ENCODE measurements around the gene GCC2. TPM values are rescaled to one million over a fixed set of nuclear protein-coding genes. Genes with fewer than 3 reads are reported as not detected.

Gene GCC2
- total RNA-seq (74.5 TPM), polyA plus RNA-seq (ENCODE audit: insufficient read depth, low read depth, low replicate concordance) (9.5 TPM)
- long read RNA-seq, donor 1, partial matches to known transcripts: 7 of 7 reads
- long read RNA-seq, donor 1, other reads (novel, unspliced or antisense): 0 of 7 reads
- long read RNA-seq, donor 2, partial matches to known transcripts: 0 of 1 reads
- long read RNA-seq, donor 2, other reads (novel, unspliced or antisense): 0 of 1 reads
- long read RNA-seq, donor 3, transcript GCC2-213 (2 exons, 774 nt): major isoform, 5 of 6 reads
- long read RNA-seq, donor 3, partial matches to known transcripts: 0 of 6 reads
- long read RNA-seq, donor 3, other reads (novel, unspliced or antisense): 0 of 6 reads
- long read RNA-seq, donor 4, partial matches to known transcripts: 0 of 2 reads
- long read RNA-seq, donor 4, other reads (novel, unspliced or antisense): 0 of 2 reads
- long read RNA-seq, donor 5: 0 reads
- long read RNA-seq, donor 6, full-length matches to known transcripts: 2 of 2 reads
- long read RNA-seq, donor 6, partial matches to known transcripts: 0 of 2 reads
- long read RNA-seq, donor 6, other reads (novel, unspliced or antisense): 0 of 2 reads
- long read RNA-seq, donor 7, partial matches to known transcripts: 32 of 43 reads
- long read RNA-seq, donor 7, other reads (novel, unspliced or antisense): 9 of 43 reads
- long read RNA-seq, donor 8, partial matches to known transcripts: 0 of 1 reads
- long read RNA-seq, donor 8, other reads (novel, unspliced or antisense): 0 of 1 reads
- long read RNA-seq, donor 9, partial matches to known transcripts: 0 of 1 reads
- long read RNA-seq, donor 9, other reads (novel, unspliced or antisense): 0 of 1 reads
- long read RNA-seq, donor 10, partial matches to known transcripts: 6 of 11 reads
- long read RNA-seq, donor 10, other reads (novel, unspliced or antisense): 0 of 11 reads

GRCh38 chr2:108448678-108449409 lies at the start of gene GCC2:
Gene GCC2, plus strand, starts transcription at chr2:108449206. Its CDS starts 69 bp downstream, at chr2:108449275.
- DNase-seq (peak; percentile 96 to 98 (median 97)), FAIRE-seq (no peak)
- TF ChIP-seq CTCF (IDR thresholded peaks at IDR 0.05; ENCODE audit: borderline replicate concordance, extremely low read depth, insufficient read depth): no peak
- peak within 1 kb of the TSS; percentile 90 to 99 (median 95) for H3K4me3 ChIP-seq (ENCODE audit: low read length in 3 of 3)
- H3K9me3 ChIP-seq (ENCODE audit: control insufficient read depth in 2 of 3, insufficient read depth in 1 of 3, low read length in 3 of 3): no peaks in the 10 kb centered on the region
- H3K36me3 ChIP-seq (ENCODE audit: control insufficient read depth in 2 of 3, insufficient read depth in 3 of 3, low read length in 3 of 3): peaks cover 0 to 17% (median 3%) of the 10 kb centered on the region in 3 donors
- H3K27me3 ChIP-seq (ENCODE audit: control insufficient read depth, insufficient read depth, low read length): no peaks in the 10 kb centered on the region
- intact Hi-C loops (cut with DNase I): no loop called here
- peak within 1 kb of the TSS; percentile 89 to 95 for H3K27ac ChIP-seq (ENCODE audit: low read depth in 2 of 2, low read length in 2 of 2)
- peak within 1 kb of the TSS; percentile 87 to 98 (median 96) for H3K9ac ChIP-seq (ENCODE audit: low read length in 3 of 3)
- H3K4me1 ChIP-seq (ENCODE audit: control insufficient read depth in 2 of 3, insufficient read depth in 2 of 3, low read depth in 1 of 3, low read length in 3 of 3): peaks cover 2 to 10% (median 4%) of the 10 kb centered on the region in 3 donors

DNA sequence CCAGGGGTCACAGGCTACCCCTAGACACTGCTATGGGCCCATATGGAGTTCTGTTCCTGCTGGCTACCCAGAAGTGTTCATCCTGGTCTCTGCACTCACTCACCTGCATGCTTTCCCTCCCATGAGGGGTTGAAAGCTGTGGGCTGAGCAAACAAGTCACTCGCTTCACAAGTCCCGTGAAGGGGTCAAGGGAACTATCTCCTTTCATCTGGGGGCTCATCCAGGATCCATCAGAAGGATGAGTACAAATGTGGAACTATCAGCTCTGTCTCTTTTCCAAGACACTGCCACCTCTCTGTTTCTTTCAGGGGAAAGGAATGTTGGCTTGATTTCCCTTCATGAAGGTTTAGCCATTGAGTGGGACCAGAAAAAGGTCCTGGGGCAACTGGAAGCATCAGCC lies 49.5 kb upstream of the GCC2 start:
- Histone ChIP-seq H3K27ac (ENCODE audit: low read depth in 2 of 2, low read length in 2 of 2) (no peak overlapping the region), H3K9me3 (ENCODE audit: control insufficient read depth in 2 of 3, insufficient read depth in 1 of 3, low read length in 3 of 3) (peaks cover 0 to 16% (median 7%) of the 10 kb centered on the region in 3 donors), H3K27me3 (ENCODE audit: control insufficient read depth, insufficient read depth, low read length) (no peaks in the 10 kb centered on the region), H3K9ac (ENCODE audit: low read length in 3 of 3) (no peak overlapping the region), H3K4me3 (ENCODE audit: low read length in 3 of 3) (no peak overlapping the region), H3K36me3 (ENCODE audit: control insufficient read depth in 2 of 3, insufficient read depth in 3 of 3, low read length in 3 of 3) (no peaks in the 10 kb centered on the region), H3K4me1 (ENCODE audit: control insufficient read depth in 2 of 3, insufficient read depth in 2 of 3, low read depth in 1 of 3, low read length in 3 of 3) (no peaks in the 10 kb centered on the region)
- TF ChIP-seq CTCF (IDR thresholded peaks at IDR 0.05; ENCODE audit: borderline replicate concordance, extremely low read depth, insufficient read depth): no peak
- FAIRE-seq (no peak), DNase-seq (no peak)
- intact Hi-C loops (cut with DNase I): no loop called here

DNA sequence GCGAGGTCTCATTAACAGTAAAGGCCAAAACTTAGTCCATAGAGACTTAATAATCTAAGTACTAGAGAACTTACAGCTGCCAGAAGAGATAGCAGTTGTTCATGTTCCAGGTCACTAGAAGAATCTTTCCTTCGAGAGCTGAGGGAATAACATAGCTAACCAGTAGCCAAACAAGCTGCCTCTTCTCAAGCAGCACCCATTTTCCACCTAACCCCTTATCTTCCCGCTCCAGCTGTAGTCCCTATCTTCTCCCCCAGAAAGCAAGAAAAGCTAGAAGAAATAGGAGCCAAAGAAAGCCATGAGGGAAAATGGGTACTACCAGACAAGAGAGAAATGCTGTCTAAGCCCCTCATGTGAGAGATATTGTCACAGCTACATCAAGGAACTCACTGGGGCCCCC lies 47.2 kb upstream of the GCC2 start:
- Histone ChIP-seq H3K4me1 (ENCODE audit: control insufficient read depth in 2 of 3, insufficient read depth in 2 of 3, low read depth in 1 of 3, low read length in 3 of 3) (no peaks in the 10 kb centered on the region), H3K9me3 (ENCODE audit: control insufficient read depth in 2 of 3, insufficient read depth in 1 of 3, low read length in 3 of 3) (peaks cover 0 to 29% (median 7%) of the 10 kb centered on the region in 3 donors), H3K9ac (ENCODE audit: low read length in 3 of 3) (no peak overlapping the region), H3K27ac (ENCODE audit: low read depth in 2 of 2, low read length in 2 of 2) (no peak overlapping the region), H3K27me3 (ENCODE audit: control insufficient read depth, insufficient read depth, low read length) (no peaks in the 10 kb centered on the region), H3K4me3 (ENCODE audit: low read length in 3 of 3) (no peak overlapping the region), H3K36me3 (ENCODE audit: control insufficient read depth in 2 of 3, insufficient read depth in 3 of 3, low read length in 3 of 3) (no peaks in the 10 kb centered on the region)
- no peak for FAIRE-seq
- intact Hi-C loops (cut with DNase I): no loop called here
- TF ChIP-seq CTCF (IDR thresholded peaks at IDR 0.05; ENCODE audit: borderline replicate concordance, extremely low read depth, insufficient read depth): no peak
- DNase-seq: no peak

Data from kidney (tissue), 22 donors.